Body of pancreas (tissue), 4 donors: ENCODE measurements around the gene CADM3.

Source experiments
- CTCF ChIP-seq, 7 experiments: fragments of 450-650 bp in 4 of 7; fragments of 200-600 bp in 3 of 7; sonication (generic) in 3 of 7; IDR thresholded peaks; one replicate each; pipeline ENCODE4 v1.5.1; 2016 to 2019; ENCODE audit warnings: antibody characterized with exemption in 7 of 7
- POLR2A ChIP-seq, 3 donors: fragments of 450-650 bp; IDR thresholded peaks; one replicate each; pipeline ENCODE4 v1.6.1; 2016; ENCODE audit warnings: antibody characterized with exemption in 3 of 3, mild to moderate bottlenecking in 2 of 3

- TF ChIP-seq CTCF (IDR thresholded peaks at IDR 0.05) (no peak), POLR2A (IDR thresholded peaks at IDR 0.05) (no peak)
Measured at GRCh38 chr1:159207774-159208173, 36.4 kb downstream of the CADM3 start.
